Fibroblast of skin of abdomen (primary cell): Measurements from ENCODE around the gene VWA5B1. TPM values are rescaled to one million over a fixed set of nuclear protein-coding genes. Genes with fewer than 3 reads are reported as not detected.
"Not testable (repeated sequence)": the region's sequence is repeated elsewhere in the genome, so short reads cannot be mapped to it uniquely, and the experiment has no call there.

ENCODE experiments used
- DNase-seq: peaks from one replicate; pipeline ENCODE4 v3.0.0-alpha.2; 2013
- polyA plus RNA-seq, 2 experiments: library from polyadenylated mRNA; unstranded; fragments of 120-200 nt; gene quantifications; one replicate each; pipeline ENCODE4 v1.2.1, GENCODE V29; 2013; ENCODE audit not compliant: insufficient read length in 2 of 2

VWA5B1 gene
- polyA plus RNA-seq (2013, experiment 1 of 2; ENCODE audit: insufficient read length): not detected
- 0.02 TPM for polyA plus RNA-seq (2013, experiment 2 of 2; ENCODE audit: insufficient read length)

GRCh38 chr1:20290624-20291597, at the start of gene VWA5B1:
Gene VWA5B1, plus strand, starts transcription at chr1:20290875. Its CDS starts 19,727 bp downstream, at chr1:20310602.
- no peak for DNase-seq

GRCh38 chr1:20242890-20243479, 47.7 kb upstream of the VWA5B1 start:
- DNase-seq: no peak

DNA sequence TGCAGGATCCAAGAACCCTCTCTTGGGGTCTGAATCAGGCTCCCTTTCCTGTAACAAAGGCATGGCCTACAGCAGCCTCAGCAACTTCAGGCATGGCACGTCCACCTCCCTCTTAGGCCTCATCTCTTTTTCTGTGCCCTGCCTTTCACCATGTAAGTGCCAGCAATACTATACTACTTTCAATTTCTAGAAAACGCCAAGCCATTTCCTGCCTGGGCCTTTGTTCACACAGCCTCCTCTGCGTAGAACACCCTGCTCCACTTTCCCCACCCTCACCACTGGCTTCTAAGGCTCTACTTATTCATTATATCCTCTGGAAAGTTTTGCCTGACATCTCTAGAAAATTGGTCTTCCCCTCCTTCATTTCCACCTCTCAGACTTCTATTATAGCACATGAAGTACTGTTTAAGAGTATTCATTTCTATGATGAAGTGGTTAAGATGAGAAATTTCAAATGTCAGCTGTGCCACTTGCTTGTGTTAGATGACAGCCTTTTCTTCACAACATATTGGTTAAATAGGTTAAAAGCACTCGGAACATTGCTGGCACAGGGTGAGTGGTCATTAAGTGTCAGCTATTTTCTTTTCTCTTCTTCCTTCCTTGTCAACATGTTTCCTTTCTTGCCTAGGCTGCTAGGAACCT, 41.6 kb upstream of the VWA5B1 start:
- DNase-seq: no peak

DNA sequence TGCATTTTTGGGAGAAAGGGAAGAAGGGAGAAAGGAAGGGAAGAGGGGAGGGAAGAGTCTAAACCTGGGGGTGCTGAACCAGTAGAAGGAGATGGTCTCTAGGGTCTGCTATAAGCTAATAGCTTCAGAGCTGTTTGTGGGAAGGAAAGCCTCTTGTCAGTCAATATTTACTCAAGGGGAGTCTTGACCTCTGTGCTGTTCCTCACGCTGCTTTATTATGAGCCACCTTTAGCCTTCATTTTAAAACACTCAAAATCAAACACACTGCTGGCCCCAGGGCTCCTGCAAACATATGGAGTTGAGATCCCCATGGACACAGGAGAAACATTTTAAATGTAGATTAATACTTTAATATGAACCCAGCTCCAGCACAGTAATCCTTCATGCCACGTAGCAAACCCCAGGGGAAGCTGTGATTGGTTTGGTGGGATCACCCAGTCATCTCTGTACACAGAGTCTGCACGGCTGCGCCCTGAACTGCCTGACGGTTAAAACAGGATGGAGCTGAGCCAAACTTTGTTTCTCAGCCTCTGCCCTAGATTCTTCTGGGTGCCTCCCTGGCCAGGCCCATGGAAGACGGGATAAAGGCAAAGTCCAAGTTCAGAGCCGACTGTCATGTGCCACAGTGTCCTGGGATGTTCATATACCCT, 40.2 kb upstream of the VWA5B1 start:
- DNase-seq: no peak

- no peak for DNase-seq
These were observed 38.1 kb upstream of the VWA5B1 start for GRCh38 chr1:20252587-20252986.

- peak; percentile 77 for DNase-seq
These were observed 35.0 kb upstream of the VWA5B1 start for GRCh38 chr1:20255666-20256065.

- DNase-seq: no peak
These were observed 31.0 kb upstream of the VWA5B1 start for GRCh38 chr1:20259646-20260045.

GRCh38 chr1:20261095-20261494, 29.6 kb upstream of the VWA5B1 start:
- DNase-seq: no peak

- no peak for DNase-seq
These were observed 27.7 kb upstream of the VWA5B1 start for GRCh38 chr1:20262810-20263534.

GRCh38 chr1:20265250-20265649, 25.4 kb upstream of the VWA5B1 start:
- DNase-seq: no peak

- DNase-seq: peak; percentile 37
These were observed 24.5 kb upstream of the VWA5B1 start for GRCh38 chr1:20266141-20266540.

DNA sequence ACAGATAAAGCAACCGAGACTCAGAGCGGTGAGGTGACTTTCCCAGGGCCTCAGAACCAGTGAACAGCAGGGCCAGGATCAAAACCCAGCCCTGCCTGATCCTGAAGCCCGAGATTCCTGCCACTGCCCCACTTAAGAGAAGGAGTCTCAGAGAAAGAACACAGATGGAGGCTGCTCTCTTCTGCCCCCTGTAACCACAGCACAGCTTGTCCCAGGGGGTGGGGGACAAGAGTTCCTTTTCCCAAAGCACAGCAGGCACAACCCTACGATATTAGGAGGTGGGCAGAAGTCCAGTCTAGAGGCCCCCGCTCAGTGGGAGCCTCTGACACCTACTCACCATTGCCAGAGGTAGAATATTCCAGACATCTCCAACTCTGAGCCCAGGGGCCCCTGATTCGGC, 24.0 kb upstream of the VWA5B1 start:
- DNase-seq: no peak

GRCh38 chr1:20271498-20272400, 18.9 kb upstream of the VWA5B1 start:
- no peak for DNase-seq

- DNase-seq: not testable (repeated sequence)
These were observed 17.0 kb upstream of the VWA5B1 start for GRCh38 chr1:20273716-20274115.

DNA sequence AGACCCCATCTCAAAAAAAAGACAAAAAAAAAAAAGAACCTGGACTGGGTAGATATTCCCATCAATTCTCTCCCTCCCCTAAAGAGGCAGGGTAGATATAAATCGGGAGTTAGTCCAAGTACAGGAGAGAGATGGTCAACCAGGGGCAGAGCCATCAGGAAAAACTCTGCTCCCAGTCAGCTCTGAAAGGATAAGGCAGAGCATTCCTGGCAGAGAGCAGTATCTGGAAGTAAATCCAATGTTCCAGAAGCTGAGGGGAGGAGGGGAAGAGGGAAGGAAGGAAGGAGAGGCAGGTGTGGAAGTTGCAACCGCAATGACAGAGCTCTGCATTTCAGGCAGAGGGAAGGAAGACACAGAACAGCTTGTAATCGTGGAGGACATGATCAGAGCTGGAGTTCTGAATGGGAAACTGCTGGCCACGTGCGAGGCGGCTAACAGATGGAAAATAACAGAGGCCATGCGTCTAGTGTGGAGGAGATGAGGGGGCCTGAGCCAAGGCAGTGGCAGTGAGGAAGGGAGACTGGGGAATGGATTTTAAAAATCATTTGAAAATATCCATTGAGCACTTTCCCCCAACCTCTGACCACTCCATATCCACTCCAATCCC, 15.3 kb upstream of the VWA5B1 start:
- no peak for DNase-seq

- DNase-seq: no peak
These were observed 14.1 kb upstream of the VWA5B1 start for GRCh38 chr1:20276485-20277159.

DNA sequence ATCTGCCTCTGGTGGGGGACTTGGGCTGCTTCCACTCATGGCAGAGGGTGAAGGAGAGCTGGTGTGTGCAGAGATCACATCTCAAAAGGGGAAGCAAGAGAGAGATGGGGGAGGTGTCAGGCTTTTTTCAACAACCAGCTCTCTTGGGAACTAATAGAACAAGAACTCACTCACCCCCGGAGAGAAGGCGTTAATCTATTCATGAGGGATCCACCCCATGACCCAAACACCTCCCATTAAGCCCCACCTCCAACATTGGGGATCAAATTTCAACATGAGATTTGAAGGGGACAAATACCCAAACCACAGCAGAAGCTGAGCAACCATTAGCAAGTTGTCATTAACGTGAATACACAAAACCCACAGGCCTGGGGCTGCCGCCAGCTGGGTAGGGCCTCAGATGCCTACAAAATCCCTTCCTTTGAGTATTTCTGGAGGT, 12.0 kb upstream of the VWA5B1 start:
- DNase-seq: peak; percentile 51

- DNase-seq: peak; percentile 82
These were observed 11.2 kb upstream of the VWA5B1 start for GRCh38 chr1:20279509-20279908.

DNA sequence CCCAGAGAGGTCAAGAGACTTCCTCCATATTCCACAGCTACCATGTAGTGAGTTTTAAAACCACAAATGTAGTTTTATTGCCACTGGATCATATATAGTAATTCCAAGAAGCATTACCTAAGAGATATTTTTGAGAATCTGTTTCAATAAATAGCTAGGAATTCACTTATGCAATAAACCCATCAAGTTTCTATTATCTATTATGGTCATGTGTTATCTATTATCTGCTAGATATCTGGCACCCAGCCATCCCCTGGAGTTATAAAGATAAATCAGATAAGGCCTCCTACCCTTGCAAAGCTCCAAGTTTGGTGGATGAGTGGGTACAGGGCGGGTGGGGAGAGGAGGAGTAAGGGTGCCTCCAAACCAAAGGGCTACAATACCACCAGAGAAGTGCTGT, 10.3 kb upstream of the VWA5B1 start:
- DNase-seq: peak; percentile 45

GRCh38 chr1:20280906-20281305, 9.8 kb upstream of the VWA5B1 start:
- no peak for DNase-seq
